Stimulated activated CD4-positive, alpha-beta T cell treated with anti-CD3 and anti-CD28 coated beads, Interleukin-15, amount 100 ng/mL, for 24 hours (primary cell): Measurements from ENCODE around the gene PRKCG.
"Not testable (repeated sequence)": the region's sequence is repeated elsewhere in the genome, so short reads cannot be mapped to it uniquely, and the experiment has no call there.

Experiments used
- DNase-seq: peaks from one replicate; pipeline ENCODE4 v3.0.0-alpha.2; 2020

PRKCG gene

GRCh38 chr19:53945998-53946397, 64.0 kb downstream of the PRKCG start:
- no peak for DNase-seq

GRCh38 chr19:53947624-53948023, 65.6 kb downstream of the PRKCG start:
- no peak for DNase-seq

- DNase-seq = not testable (repeated sequence)
Measured at GRCh38 chr19:53948611-53949010, 66.6 kb downstream of the PRKCG start.

GRCh38 chr19:53951436-53951835, 69.4 kb downstream of the PRKCG start:
- no peak for DNase-seq

- no peak for DNase-seq
Measured at GRCh38 chr19:53951947-53952346, 70.0 kb downstream of the PRKCG start.

- DNase-seq = no peak
Measured at GRCh38 chr19:53953383-53953782, 71.4 kb downstream of the PRKCG start.
